Spinal cord (tissue), 10 donors: ENCODE measurements around the gene SLC16A10. TPM values are rescaled to one million over a fixed set of nuclear protein-coding genes. Genes with fewer than 3 reads are reported as not detected.
"Not testable (repeated sequence)": the region's sequence is repeated elsewhere in the genome, so short reads cannot be mapped to it uniquely, and the experiment has no call there.

ENCODE experiments used
- DNase-seq, 6 donors: peaks; one replicate each; pipeline versions ENCODE4 v3.0.0 to v3.0.0-alpha.2; 2013 to 2015; ENCODE audit warnings: low spot score in 6 of 6, low read depth in 4 of 6
- H3K27ac ChIP-seq: one replicate; pipeline ENCODE4 v1.5.1; 2013; ENCODE audit warnings: low read depth, low read length, control low read depth
- H3K27me3 ChIP-seq: one replicate; pipeline ENCODE4 v1.6.1; 2013; ENCODE audit warnings: low read length; ENCODE audit not compliant: control insufficient read depth, insufficient read depth
- H3K36me3 ChIP-seq: one replicate; pipeline ENCODE4 v1.6.1; 2013; ENCODE audit warnings: low read length; ENCODE audit not compliant: control insufficient read depth, insufficient read depth
- H3K4me1 ChIP-seq: one replicate; pipeline ENCODE4 v1.6.1; 2013; ENCODE audit warnings: low read length; ENCODE audit not compliant: control insufficient read depth, insufficient read depth
- H3K4me3 ChIP-seq: one replicate; pipeline ENCODE4 v1.5.1; 2013; ENCODE audit warnings: low read depth, low read length, control low read depth
- H3K9me3 ChIP-seq: one replicate; pipeline ENCODE4 v1.6.1; 2013; ENCODE audit warnings: low read length; ENCODE audit not compliant: control insufficient read depth, insufficient read depth
- WGBS: methylation state at CpG from one replicate; pipeline ENCODE4 v1.1.5; 2013; ENCODE audit warnings: missing lambda C conversion rate; ENCODE audit not compliant: insufficient coverage; 5-methylcytosine and 5-hydroxymethylcytosine counted together
- polyA plus RNA-seq, 2 donors: library from polyadenylated mRNA; unstranded; fragments of 120-200 nt; gene quantifications; one replicate each; pipeline ENCODE4 v1.2.1, GENCODE V29; 2013; ENCODE audit not compliant: insufficient read length in 2 of 2
- total RNA-seq, 2 donors: library from RNA; depleted of rRNA in 1 of 2; stranded (reverse); fragments of 120-200 nt in 1 of 2; fragments of >200 nt in 1 of 2; gene quantifications; one replicate each; pipeline versions ENCODE4 v1.2.3 to v1.2.4, GENCODE V29; 2013 to 2014
- donor health status: healthy.

The SLC16A10 gene
- total and polyA plus RNA-seq, 4 donors: 3.4 to 15.2 (median 9.9) TPM

- no peak for DNase-seq
- no peaks in the 10 kb centered on the region for H3K36me3 ChIP-seq
- peaks cover 7% of the 10 kb centered on the region for H3K4me1 ChIP-seq
- 27% methylated on average over 2 of the region's 5 CpGs for WGBS
- no peaks in the 10 kb centered on the region for H3K9me3 ChIP-seq
- H3K27ac ChIP-seq: no peak overlapping the region
- peaks cover 12% of the 10 kb centered on the region for H3K27me3 ChIP-seq
- peak overlapping the region; percentile 42 for H3K4me3 ChIP-seq
Measured at GRCh38 chr6:111086685-111087084, 618 bp upstream of the SLC16A10 start.

GRCh38 chr6:111087871-111088667, 766 bp downstream of the SLC16A10 start:
- peaks cover 12% of the 10 kb centered on the region for H3K27me3 ChIP-seq
- H3K27ac ChIP-seq: no peak overlapping the region
- no peaks in the 10 kb centered on the region for H3K9me3 ChIP-seq
- H3K36me3 ChIP-seq: no peaks in the 10 kb centered on the region
- under 1% methylated on average over 46 of the region's 54 CpGs for whole genome bisulfite sequencing
- peak in 3 of 6 donors; percentile 22 to 64 (median 35) for DNase-seq
- peaks cover 7% of the 10 kb centered on the region for H3K4me1 ChIP-seq
- peak overlapping the region; percentile 39 for H3K4me3 ChIP-seq

GRCh38 chr6:111088668-111089003, 1.3 kb downstream of the SLC16A10 start:
- Histone ChIP-seq H3K9me3 (no peaks in the 10 kb centered on the region), H3K4me1 (peaks cover 7% of the 10 kb centered on the region), H3K27ac (no peak overlapping the region), H3K4me3 (peak overlapping the region; percentile 39), H3K36me3 (no peaks in the 10 kb centered on the region), H3K27me3 (peaks cover 12% of the 10 kb centered on the region)
- DNase-seq: no peak
- no CpG with 5 or more reads among the region's 5 CpGs for WGBS

- no CpG with 5 or more reads among the region's 4 CpGs for WGBS
- DNase-seq: no peak
- Histone ChIP-seq H3K36me3 (no peaks in the 10 kb centered on the region), H3K27me3 (peaks cover 12% of the 10 kb centered on the region), H3K4me3 (no peak overlapping the region), H3K9me3 (no peaks in the 10 kb centered on the region), H3K27ac (no peak overlapping the region), H3K4me1 (peaks cover 7% of the 10 kb centered on the region)
Measured at GRCh38 chr6:111090766-111091165, 3.5 kb downstream of the SLC16A10 start.

GRCh38 chr6:111091987-111092386, 4.7 kb downstream of the SLC16A10 start:
- no peak overlapping the region for H3K27ac ChIP-seq
- no peaks in the 10 kb centered on the region for H3K9me3 ChIP-seq
- no peak for DNase-seq
- H3K36me3 ChIP-seq: no peaks in the 10 kb centered on the region
- H3K4me3 ChIP-seq: no peak overlapping the region
- WGBS: 67% methylated on average over 2 of the region's 3 CpGs
- H3K27me3 ChIP-seq: peaks cover 7% of the 10 kb centered on the region
- H3K4me1 ChIP-seq: peaks cover 7% of the 10 kb centered on the region

- H3K4me3 ChIP-seq, H3K4me1 ChIP-seq, H3K27ac ChIP-seq, H3K27me3 ChIP-seq, H3K36me3 ChIP-seq, DNase-seq, H3K9me3 ChIP-seq: not testable (repeated sequence)
- WGBS: no CpG with 5 or more reads among the region's 1 CpG
Measured at GRCh38 chr6:111095488-111095887, 8.2 kb downstream of the SLC16A10 start.

GRCh38 chr6:111096246-111096645, 8.9 kb downstream of the SLC16A10 start:
- Histone ChIP-seq H3K9me3 (no peaks in the 10 kb centered on the region), H3K36me3 (no peaks in the 10 kb centered on the region), H3K4me3 (no peak overlapping the region), H3K27ac (no peak overlapping the region), H3K4me1 (no peaks in the 10 kb centered on the region), H3K27me3 (no peaks in the 10 kb centered on the region)
- no CpG with 5 or more reads among the region's 3 CpGs for WGBS
- DNase-seq: no peak

- no peaks in the 10 kb centered on the region for H3K27me3 ChIP-seq
- H3K9me3 ChIP-seq: no peaks in the 10 kb centered on the region
- no peak overlapping the region for H3K27ac ChIP-seq
- no peaks in the 10 kb centered on the region for H3K36me3 ChIP-seq
- no peak overlapping the region for H3K4me3 ChIP-seq
- no peaks in the 10 kb centered on the region for H3K4me1 ChIP-seq
- no peak for DNase-seq
- 64% methylated on average over 2 of the region's 2 CpGs for WGBS
Measured at GRCh38 chr6:111098597-111098996, 11.3 kb downstream of the SLC16A10 start.

- no peaks in the 10 kb centered on the region for H3K27me3 ChIP-seq
- H3K4me1 ChIP-seq: no peaks in the 10 kb centered on the region
- WGBS: no CpG with 5 or more reads among the region's 3 CpGs
- H3K4me3 ChIP-seq: no peak overlapping the region
- no peak overlapping the region for H3K27ac ChIP-seq
- no peak for DNase-seq
- H3K9me3 ChIP-seq: no peaks in the 10 kb centered on the region
- no peaks in the 10 kb centered on the region for H3K36me3 ChIP-seq
Measured at GRCh38 chr6:111101987-111102386, 14.7 kb downstream of the SLC16A10 start.

- 74% methylated on average over 4 of the region's 5 CpGs for WGBS
- Histone ChIP-seq H3K4me3 (no peak overlapping the region), H3K9me3 (no peaks in the 10 kb centered on the region), H3K4me1 (no peaks in the 10 kb centered on the region), H3K27ac (no peak overlapping the region), H3K27me3 (no peaks in the 10 kb centered on the region), H3K36me3 (no peaks in the 10 kb centered on the region)
- no peak for DNase-seq
Measured at GRCh38 chr6:111105578-111105977, 18.3 kb downstream of the SLC16A10 start.
